K562 (cell line): ENCODE data around the gene SNCG. TPM values are rescaled to one million over a fixed set of nuclear protein-coding genes. Genes with fewer than 3 reads are reported as not detected.

Experiments used
- CHCHD3 ChIP-seq: fragments of 250-450 bp; sonication (Bioruptor Pico); IDR thresholded peaks from 2 replicates; pipeline ENCODE4 v2.1.2; 2022; ENCODE audit warnings: mild to moderate bottlenecking
- CREBBP ChIP-seq: IDR thresholded peaks from one replicate; pipeline ENCODE4 v1.6.1; 2012; ENCODE audit warnings: low read depth, mild to moderate bottlenecking, control low read depth, inconsistent platforms, low read length
- ELF2 ChIP-seq: fragments of 250-450 bp; sonication (Bioruptor Pico); IDR thresholded peaks from 2 replicates; pipeline ENCODE4 v1.5.0; 2021; ENCODE audit warnings: mild to moderate bottlenecking
- GTF2A2 ChIP-seq: IDR thresholded peaks from 2 replicates; pipeline ENCODE4 v1.6.1; 2016; ENCODE audit warnings: mild to moderate bottlenecking, missing genetic modification characterization, missing compliant biosample characterization
- KDM1A ChIP-seq, 2 experiments: fragments of 450-650 bp; IDR thresholded peaks; 2 replicates each; pipeline ENCODE4 v1.6.1; 2016; ENCODE audit warnings: mild to moderate bottlenecking in 2 of 2
- KDM2B ChIP-seq: fragments of 250-450 bp; sonication (Bioruptor Pico); IDR thresholded peaks from 2 replicates; pipeline ENCODE4 v1.8.0; 2021; ENCODE audit warnings: mild to moderate bottlenecking, moderate library complexity
- MGA ChIP-seq: fragments of 450-650 bp; IDR thresholded peaks from 2 replicates; pipeline ENCODE4 v1.6.1; 2016; ENCODE audit warnings: mild to moderate bottlenecking, moderate library complexity
- MLLT1 ChIP-seq, 2 experiments: fragments of 450-650 bp; IDR thresholded peaks; 2 replicates each; pipeline ENCODE4 v1.6.1; 2016
- NFIC ChIP-seq: fragments of 450-650 bp; IDR thresholded peaks from 2 replicates; pipeline ENCODE4 v1.6.1; 2017; ENCODE audit warnings: mild to moderate bottlenecking, inconsistent platforms
- PRPF4 ChIP-seq: fragments of 200-400 bp; formaldehyde crosslinking; IDR thresholded peaks from one replicate; pipeline ENCODE4 v1.6.1; 2017; ENCODE audit warnings: low read length, low read depth, mild to moderate bottlenecking; ENCODE audit not compliant: insufficient read depth, poor library complexity, severe bottlenecking
- RBM34 ChIP-seq: fragments of 200-400 bp; formaldehyde crosslinking; IDR thresholded peaks from 2 replicates; pipeline ENCODE4 v1.6.1; 2018; ENCODE audit warnings: low read length, borderline replicate concordance; ENCODE audit not compliant: insufficient read depth
- SIRT6 ChIP-seq: IDR thresholded peaks from one replicate; pipeline ENCODE4 v1.6.1; 2012; ENCODE audit warnings: low read depth, mild to moderate bottlenecking, control low read depth, inconsistent platforms, low read length, moderate library complexity
- SRSF1 ChIP-seq: fragments of 200-400 bp; formaldehyde crosslinking; IDR thresholded peaks from 2 replicates; pipeline ENCODE4 v1.6.1; 2017; ENCODE audit warnings: mild to moderate bottlenecking, low read depth, low read length, moderate library complexity
- ZNF124 ChIP-seq: sonication (generic); formaldehyde crosslinking; IDR thresholded peaks from 2 replicates; pipeline ENCODE4 v1.8.1; 2022; ENCODE audit warnings: missing genetic modification reagents
- ZNF3 ChIP-seq: fragments of 250-450 bp; sonication (Bioruptor Pico); IDR thresholded peaks from 2 replicates; pipeline ENCODE4 v1.5.0; 2021; ENCODE audit warnings: mild to moderate bottlenecking, moderate library complexity
- ZNF778 ChIP-seq: fragments of 450-650 bp; formaldehyde crosslinking; IDR thresholded peaks from 2 replicates; pipeline ENCODE4 v1.4.0; 2020; ENCODE audit warnings: mild to moderate bottlenecking, moderate library complexity
- polyA plus RNA-seq, 8 experiments: library from polyadenylated mRNA; depleted of rRNA in 4 of 8; stranded (reverse) in 5 of 8; unstranded in 3 of 8; fragments of >200 nt; fragmentation: Nextera tagmentation in 2 of 8; fragmentation: Illumina TruSeq in 1 of 8; extraction: Ambion mirVana in 2 of 8; extraction: Trizol in 1 of 8; gene quantifications; 2 replicates each; pipeline versions ENCODE4 v1.2.1 to v1.2.3, GENCODE V29; 2011 to 2014; ENCODE audit warnings: inconsistent platforms in 1 of 8, missing spikeins in 1 of 8
- total RNA-seq, 7 experiments: library from RNA; depleted of rRNA in 6 of 7; stranded (reverse); fragments of >200 nt in 6 of 7; fragmentation: Illumina TruSeq in 2 of 7; extraction: Trizol in 2 of 7; gene quantifications; 2 replicates each; pipeline versions ENCODE4 v1.2.1 to v1.2.3, GENCODE V29; 2011 to 2021; ENCODE audit warnings: low replicate concordance in 1 of 7

Gene SNCG
- total and polyA plus RNA-seq, 9 of the 15 experiments (the other 6 are each of a cell fraction or from before 2014, with no cell fraction given): 9.8 to 146 (median 93.6) TPM

- TF ChIP-seq MLLT1 (IDR thresholded peaks at IDR 0.05) (no peak), ELF2 (no peak), CREBBP (no peak), SRSF1 (no peak), KDM1A (IDR thresholded peaks at IDR 0.05) (peak; percentile 20 to 73; a peak in 1 of 4 replicates), ZNF124 (CRISPR knock-in tag) (no peak), PRPF4 (no peak), GTF2A2 (no peak), ZNF3 (CRISPR knock-in tag) (no peak), ZNF778 (CRISPR knock-in tag) (no peak), MGA (0 out of 2 replicates have a peak, but pooled peaks have one; percentile 19), KDM2B (CRISPR knock-in tag) (no peak), NFIC (no peak), RBM34 (no peak), CHCHD3 (no peak), SIRT6 (no peak)
Observed at GRCh38 chr10:86953747-86954680, 4.4 kb upstream of the SNCG start (continued).
